CD4-positive, alpha-beta T cell treated with Interleukin-6 for 4 hours (primary cell): ENCODE data around the gene DNAJB6.

Experiments used
- DNase-seq: peaks from one replicate; pipeline ENCODE4 v3.0.0-alpha.2; 2020; ENCODE audit warnings: mixed read lengths

Gene DNAJB6

DNA sequence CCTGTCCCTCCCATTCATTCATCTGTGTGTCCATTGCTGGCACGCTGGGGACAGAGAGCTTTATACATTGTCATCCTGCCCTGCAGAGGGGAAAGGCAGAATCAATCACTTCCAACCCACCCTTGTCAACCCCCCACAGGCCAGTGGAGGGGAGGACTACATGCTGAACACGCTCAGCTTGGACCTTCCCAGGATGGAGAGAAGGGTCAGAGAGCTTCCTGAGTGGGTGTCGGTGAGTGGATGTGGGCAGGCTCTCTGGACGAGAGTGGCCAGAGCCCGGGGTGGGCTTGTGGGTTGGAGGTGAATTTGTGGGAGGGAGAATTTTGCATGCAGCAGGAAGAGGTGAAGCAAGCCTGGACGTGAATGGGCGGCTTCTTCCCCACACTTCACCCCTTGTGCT is 93.9 kb downstream of the DNAJB6 start:
- no peak for DNase-seq

DNA sequence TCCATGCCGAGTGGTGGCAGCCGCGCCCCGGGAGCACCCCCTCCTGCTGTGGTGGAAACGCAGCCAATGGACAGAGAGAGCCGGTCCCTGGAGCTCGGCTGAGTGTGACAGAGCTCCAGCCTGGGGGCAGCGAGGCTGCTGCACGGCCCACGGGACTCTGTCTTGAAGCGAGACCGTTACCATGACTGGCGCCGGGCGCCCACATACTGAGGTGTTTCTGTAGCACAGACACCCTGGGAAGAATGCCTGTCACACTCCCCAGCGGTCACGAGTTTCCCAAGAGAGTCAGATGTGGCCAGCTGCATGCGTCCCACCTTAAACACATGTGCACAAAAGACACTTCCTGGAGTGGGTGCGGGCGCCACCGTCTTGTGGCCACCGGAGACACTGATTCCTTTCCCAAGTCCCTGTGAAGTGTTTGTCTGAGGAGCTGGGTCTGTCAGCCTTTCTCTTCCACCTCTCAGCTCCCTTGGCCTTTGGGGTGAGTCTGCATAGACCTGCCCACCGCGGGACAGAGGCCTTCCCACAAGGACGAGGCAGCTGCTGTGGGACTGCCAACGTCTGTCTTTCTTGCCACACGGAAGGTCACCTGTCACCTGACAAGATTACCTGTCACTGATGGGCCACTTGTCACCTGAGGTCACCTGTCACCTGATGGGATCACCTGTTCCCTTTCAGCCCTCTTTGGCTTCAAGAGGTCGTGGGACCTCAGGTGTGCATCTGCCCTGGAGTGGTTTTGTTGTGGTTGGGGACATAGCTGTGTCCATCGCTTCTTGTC is 94.6 kb downstream of the DNAJB6 start:
- DNase-seq, result no peak

DNA sequence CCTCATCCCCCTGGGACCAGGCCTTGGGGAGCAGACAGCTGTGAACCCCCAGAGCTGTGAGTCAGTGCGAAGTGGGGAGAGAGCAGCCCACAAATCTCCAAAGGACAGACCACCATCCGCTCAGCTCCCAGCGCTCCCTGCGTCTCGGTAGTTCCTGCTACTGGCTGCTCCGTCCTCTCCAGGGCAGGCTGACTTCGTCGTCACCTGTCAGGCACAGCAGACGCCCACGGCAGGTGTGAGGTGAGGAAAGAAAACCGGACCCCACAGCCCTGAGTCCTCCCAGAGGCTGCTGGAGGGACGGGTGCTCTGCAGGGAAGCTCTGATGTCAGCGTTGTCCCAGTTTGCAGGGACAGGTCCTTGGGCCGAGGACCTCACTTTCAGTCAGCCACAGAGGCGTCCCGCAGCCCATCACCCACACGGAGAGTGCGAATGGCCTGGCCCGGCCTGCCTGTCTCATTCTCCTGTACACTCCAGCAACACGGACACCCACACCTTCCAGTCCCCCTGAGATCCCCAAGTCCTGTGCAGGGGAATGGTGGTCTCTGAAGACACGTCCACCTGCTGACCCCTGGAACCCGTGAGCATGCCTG is 95.2 kb downstream of the DNAJB6 start:
- DNase-seq, result no peak

DNA sequence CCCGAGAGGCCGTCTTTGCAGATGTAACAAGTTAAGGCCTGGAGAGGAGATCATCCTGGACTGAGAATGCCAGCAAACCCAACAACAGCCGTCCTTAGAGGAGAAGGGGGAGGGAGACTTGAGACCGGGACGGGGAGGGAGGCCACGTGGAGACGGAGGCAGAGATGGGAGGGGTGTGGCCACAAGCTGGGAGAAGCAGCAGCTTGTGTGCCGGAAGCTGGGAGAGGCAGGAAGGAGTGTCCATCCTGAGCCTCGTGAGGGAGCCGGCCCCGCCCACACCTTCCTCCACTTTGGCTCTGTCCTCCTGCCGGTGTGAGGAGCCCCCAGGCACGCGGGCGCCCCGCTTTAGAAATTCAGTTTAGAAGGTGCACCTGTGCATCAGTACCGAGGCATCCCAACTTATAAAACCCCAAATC is 95.7 kb downstream of the DNAJB6 start:
- DNase-seq, result peak; percentile 20

DNA sequence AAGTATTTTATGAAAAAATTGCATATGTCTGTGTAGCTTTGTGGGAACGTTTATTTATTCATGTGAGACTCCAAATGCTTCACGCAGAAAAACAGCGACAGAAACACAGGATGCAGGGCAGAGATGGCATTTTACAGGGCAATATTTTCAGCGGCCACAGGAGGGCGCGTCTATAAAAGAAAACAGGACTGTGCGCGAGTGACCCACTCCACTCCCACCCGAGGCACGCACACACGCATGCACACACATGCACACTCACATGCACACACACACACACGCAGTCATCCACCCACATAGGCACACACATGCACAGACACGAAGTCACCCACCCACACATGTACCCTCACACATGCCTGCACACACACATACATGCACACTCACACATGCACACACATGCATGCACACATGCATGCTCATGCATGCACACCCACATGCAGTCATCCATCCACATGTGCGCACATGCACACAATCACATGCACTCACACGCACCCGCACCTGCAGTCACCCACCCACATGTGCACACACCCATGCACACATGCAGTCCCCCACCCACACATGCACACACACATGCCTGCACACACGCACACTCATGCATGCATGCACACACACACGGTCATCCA is 96.3 kb downstream of the DNAJB6 start:
- peak; percentile 73 for DNase-seq

DNA sequence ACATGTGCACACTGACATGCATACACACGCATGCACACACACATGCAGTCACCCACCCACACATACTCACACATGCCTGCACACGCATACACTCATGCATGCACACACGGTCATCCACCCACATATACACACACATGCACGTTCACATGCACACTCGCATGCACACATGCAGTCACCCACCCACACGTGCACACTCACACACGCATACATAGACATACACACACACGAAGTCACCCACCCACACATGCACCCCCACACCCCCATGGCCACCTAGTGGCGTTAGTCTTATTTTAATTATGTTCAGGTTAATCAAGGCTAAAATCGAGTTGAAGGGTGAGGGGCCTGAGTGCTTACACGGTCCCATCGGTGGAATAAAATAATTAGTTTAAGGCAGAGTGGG is 96.8 kb downstream of the DNAJB6 start:
- no peak for DNase-seq

DNA sequence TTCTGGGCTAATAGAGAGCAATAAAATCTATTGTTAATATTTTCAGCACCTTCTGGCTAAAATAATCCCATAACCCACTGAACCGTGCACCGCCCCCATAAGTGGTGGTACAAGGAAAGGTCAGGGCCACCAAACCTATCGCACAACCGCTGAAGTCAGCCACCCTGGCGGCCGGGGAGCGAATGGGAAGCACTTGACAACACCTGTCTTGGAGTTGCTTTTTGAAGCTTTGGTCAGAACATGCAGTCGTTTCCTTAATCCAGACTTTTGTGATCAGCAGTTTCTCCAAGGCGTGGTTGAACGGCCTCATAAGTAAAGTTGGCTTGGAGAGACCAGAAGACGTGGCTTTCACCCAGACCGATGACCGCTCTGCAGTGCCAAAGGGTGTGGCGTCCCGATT is 97.4 kb downstream of the DNAJB6 start:
- no peak for DNase-seq

DNA sequence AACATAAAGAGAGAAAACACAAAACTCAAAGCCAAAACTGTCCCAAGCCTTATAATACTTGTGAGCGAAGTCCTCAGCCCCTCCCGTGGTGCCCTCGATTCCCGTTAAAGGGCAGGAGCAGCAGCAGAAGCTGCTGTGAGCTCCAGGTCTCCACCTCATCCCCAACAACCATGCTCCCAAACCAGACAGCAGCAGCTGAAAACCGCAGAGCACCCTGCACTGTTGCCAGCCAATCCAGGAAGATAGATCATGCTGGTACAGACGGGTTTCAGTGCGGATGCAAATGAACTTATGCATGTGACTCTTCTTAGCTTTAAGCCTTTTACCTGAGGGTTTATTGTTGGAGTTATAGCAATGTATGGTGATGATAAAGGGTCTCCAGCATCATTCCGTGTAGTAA is 97.9 kb downstream of the DNAJB6 start:
- no peak for DNase-seq

DNA sequence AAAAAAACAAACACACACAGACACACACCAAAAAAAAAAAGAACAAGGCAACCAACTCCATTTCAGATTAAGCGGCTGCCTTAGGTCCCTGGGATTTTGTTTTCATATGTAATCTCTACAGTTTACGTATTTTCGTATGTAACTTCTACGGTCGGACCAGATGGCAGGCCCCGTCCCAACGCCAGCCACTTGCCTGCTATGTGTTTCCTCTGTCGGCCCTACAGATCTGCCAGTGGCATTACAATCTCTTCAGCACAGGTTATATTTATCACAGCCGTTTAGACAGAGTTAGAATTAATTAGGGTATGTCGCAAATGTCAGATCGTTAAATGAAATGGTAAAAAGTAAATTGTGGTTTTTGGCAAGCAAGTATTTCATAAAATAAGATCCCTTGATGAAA is 99.3 kb downstream of the DNAJB6 start:
- no peak for DNase-seq

DNA sequence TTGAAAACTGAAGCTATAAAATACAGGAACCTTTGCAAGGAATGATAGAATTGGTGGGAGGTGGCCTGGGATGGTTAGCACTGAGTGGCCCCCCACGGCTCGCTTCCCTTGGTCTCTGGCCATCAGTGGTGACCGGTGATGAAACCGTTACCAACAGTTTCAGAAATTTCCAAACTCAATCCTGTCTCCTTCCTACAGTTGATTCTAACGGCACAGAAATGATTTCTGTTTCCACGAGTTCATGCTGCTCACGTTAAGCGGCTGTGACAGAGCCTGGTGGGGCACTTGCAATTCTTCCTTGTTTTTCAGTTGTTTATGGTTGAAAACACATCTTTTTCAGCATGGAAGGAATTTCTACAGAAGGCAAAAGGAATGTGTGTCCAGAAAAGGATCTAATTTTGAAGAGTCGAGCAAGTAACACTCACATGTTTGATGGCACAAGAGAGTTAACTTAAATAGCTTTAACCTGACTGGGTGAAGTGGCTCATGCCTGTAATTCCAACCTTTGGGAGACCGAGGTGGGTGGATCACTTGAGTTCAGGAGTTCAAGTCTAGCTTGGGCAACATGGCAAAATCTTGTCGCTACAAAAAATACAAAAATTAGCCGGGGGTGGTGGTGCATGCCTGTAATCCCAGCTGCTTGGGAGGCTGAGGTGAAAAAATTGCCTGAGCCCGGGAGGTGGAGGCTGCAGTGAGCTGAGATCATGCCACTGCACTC is 100.1 kb downstream of the DNAJB6 start:
- DNase-seq, result no peak

DNA sequence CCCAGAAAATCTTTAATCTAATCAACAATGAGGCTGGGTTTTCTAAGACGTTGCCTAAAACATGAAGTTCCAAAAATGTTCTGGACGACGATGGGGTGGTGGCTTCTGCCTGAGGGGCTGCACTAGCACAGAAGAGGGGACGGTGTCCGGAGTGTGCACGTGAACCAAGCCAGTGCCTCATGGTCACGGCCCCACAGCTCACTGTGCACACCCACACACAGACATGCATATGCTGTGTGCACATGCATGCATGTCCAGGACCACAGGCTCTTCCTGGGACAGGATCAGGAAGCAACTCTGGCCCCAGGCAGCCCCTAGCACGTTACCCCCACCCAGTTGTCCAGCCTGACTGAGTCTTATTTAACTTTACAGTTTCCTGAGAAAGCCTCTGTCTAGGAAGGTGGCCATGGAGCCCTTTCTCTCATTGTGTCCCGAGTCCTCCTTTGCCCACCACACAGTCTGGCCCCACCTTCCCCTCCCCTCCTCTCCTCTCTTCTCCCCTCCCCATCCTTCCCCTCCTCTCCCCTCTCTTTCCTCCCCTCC is 100.8 kb downstream of the DNAJB6 start:
- DNase-seq, result no peak

DNA sequence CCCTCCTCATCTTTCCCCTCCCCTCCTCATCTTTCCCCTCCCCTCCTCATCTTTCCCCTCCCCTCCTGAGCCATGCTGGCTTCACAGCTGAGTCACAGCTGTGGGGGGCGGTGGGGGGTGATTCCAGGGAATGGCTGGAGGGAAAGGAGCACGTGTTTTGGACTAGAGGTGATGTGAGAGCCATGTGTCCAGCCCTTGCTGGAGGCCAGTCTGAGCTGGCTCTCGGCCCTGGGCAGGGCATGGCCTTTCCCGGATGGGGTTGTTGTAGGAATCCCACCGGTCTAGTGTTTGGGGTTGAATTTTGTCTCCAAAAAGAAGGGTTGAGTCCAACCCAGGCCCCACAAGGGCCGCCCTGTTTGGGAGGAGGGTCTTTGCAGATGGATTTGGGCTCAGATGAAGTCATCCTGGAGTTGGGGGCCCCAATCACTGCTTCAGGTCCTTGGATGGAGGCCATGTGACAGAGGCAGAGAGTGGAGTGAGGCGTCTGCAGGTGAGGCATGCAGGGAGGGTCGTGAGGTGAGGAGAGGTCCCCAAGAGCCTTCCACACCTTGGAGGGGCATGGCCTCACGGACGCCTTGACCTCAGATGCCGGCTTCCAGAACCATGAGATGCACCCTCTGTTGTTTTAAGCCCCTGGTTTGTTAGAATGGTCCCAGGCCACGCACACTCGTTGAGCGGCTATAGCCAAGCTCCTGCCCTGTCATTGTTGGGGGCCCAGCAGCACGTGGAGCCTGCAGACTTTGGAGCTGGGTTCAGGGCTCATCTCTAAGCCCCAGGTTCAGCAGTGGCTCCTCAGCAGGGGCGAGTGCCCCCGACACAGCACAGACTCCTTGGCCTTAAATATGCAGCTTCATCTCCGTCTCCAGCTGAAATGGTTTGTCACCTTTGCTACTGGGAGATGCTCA is 101.6 kb downstream of the DNAJB6 start:
- no peak for DNase-seq

DNA sequence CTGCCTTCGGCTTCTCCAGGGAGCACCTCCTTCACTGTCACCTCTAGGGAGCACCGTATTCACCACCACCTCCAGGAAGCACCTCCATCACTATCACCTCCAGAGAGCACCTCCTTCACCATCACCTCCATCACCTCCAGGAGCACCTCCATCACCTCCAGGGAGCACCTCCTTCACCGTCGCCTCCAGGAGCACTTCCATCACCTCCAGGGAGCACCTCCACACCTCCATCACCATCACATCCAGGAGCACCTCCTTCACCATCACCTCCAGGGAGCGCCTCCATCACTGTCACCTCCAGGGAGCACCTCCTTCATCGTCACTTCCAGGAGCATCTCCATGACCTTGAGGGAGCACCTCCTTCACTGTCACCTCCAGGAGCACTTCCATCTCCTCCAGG is 102.3 kb downstream of the DNAJB6 start:
- no peak for DNase-seq

DNA sequence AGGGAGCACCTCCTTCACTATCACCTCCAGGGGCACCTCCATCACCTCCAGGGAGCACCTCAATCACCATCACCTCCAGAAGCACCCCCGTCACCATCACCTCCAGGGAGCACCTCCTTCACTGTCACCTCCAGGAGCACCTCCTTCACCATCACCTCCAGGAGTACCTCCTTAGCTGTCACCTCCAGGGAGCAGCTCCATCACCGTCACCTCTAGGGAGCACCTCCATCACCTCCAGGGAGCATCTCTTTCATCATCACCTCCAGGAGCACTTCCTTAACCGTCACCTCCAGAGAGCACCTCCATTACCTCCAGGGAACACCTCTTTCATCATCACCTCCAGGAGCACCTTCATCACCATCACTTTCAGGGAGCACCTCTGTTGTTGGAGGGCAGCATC is 103.0 kb downstream of the DNAJB6 start:
- DNase-seq, result no peak

DNA sequence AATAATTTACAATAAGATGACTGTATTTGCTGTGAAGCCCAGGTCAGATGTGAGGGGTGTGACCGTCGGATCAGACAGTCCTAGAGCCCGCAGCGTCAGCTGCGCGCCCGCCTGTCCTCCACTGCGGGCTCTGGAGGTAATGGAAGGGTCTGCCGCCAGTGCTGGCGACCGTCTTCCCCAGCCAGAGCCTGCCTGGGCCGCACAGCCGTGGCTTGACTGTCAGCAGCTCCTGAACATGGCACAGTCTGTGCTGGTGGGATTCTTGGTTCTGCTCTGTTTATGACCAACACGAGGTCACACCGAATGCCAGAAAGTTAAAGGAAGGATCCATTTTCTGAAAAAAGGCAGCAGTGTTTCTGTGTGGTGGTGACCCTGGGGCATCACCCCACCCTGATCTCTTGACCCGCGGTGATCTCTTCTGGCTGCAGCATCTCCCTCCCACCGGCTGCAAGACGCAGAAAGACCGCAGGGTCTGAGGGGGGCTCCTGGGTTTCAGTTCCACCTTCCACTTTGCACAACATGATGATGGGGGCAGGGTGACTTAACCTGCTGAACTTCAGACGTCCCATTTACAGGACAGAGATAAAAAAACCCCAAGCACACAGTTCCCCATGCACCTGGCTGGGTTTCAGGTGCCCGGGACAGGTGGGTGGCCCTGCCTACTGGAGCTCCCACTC is 103.7 kb downstream of the DNAJB6 start:
- no peak for DNase-seq

DNA sequence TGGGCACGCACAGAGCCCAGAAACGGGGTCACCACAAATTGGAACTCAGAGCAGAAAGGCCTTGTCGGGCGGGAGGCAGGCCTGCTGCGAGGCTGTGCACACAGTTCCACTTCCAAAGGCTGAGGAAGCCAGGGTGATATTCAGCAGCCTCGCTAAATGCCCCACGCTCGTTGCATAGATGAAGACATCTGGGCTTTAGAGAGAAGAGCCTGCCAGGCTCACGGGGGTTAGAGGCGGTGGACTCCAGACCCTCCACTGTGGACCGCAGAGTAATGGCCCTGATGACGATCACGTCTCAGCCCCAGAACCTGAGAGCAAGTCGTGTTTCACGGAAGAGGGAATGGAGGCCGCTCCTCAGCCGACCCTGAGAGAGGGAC is 104.2 kb downstream of the DNAJB6 start:
- DNase-seq, result no peak

DNA sequence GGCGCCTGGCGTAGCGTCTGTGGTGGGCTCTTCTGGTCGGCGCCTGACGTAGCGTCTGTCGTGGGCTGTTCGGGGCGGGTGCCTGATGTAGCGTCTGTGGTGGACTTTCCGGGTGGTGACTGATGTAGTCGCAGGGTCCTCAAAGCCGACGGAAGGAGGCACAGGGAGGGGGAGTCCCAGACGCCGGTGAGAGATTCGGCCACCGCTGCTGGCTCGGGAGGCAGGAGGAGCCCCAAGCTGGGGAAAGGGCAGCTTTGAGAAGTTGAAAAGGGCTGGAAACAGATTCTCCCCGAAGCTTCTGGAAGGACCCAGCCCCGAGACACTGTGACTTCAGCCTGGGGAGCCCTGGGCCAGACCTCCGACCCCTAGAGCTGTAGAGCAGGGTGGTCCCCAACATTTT is 105.7 kb downstream of the DNAJB6 start:
- DNase-seq, result no peak

DNA sequence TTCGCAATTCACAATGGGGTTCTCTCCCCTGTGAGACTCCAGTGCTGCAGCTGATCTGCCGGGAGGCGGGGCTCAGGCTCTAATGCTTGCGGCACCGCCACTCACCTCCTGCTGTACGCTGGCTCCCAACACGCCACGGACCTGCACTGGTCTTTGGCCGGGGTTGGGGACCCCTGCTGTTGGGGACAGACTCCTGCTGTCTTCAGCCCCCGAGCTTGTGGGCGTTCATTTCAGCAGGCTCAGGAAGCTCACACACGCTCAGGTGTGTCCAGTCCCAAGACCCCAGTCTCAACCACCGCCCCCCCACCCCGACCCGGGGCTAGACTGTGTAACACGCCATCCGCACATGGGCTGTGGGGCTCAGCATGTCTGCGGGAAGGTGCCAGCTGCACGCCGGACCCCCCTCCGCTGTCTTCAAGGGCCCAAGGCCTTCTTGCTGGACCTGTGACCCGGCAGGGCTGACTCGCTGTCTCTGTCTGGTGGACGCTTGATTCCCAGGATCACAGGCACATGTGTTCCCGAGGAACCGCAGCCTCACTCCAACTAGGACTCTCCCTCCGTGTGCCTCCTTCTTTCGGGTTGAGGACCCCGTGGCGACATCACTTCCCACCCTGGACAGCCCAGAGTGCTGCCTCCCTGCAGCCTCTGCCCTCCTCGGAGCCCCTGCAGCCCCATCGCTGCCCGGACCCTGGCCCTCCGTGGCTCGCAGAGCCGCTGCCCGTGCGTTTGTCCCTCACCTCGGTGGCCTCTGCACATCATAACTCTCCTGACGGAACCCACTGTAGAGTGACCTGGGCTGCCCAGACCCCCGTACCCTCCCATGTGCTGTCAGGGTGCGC is 106.4 kb downstream of the DNAJB6 start:
- no peak for DNase-seq

DNA sequence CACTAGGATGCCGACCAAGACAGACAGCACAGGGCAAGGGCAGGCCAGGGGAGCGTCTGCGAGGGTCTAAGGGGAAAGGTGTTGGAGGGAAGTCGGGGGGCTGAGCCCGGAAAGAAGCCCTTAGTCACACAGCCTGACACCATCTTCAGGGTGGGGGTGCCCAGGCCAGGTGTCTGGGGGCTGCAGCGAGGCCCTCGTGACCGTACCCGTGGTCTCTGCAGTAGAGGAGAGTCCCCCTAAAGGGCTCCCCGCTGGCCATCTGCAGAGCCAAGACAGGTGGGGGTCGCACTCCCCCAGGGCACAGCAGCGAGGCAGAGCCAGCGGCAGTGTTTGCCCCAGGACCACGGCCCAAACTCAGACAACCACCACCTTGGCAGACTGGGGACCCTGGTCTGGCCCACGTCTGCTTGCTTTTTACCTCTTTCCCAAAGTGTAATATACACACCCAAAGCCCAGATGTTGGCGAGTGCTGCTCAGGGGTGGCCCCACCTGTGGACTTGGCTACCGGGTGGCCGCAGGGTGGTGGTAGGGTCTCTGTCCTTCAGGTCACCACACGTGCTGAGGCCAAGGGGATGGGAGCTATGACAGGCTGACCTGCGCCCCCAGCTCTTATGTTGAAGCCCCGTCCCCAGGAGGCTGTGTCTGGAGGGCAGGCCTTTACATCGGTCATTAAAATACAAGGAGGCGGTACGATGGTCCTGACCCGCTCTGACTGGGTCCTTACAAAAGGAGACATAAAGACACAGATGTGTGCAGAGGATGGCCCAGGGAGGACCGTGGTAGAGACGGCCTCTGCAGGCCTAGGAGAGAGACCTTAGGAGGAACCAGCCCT is 107.4 kb downstream of the DNAJB6 start:
- no peak for DNase-seq

DNA sequence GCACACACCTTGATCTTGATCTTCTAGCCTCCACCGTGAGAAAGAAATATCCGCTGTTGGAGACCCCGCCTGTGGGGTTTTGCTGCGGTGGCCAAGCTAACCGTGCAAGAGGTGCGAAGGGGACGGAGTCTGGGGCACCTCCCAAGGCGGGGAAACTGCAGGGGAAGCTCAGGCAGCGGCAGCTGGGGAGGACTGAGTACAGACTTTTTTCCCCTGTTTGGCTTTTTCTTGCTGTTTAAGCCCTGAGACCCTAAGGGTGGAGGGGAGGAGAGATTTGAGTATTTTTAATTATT is 108.0 kb downstream of the DNAJB6 start:
- DNase-seq, result no peak
